GM23248 (cell line): ENCODE measurements around the gene CDC14B.

Experiments used
- EZH2 ChIP-seq: fragments of 200-600 bp; sonication (generic); IDR thresholded peaks from 2 replicates; pipeline ENCODE4 v1.6.1; 2018; ENCODE audit warnings: antibody characterized with exemption, mild to moderate bottlenecking; ENCODE audit not compliant: insufficient read depth, poor library complexity, severe bottlenecking
- EZH2phosphoT487 ChIP-seq: fragments of 200-600 bp; sonication (generic); IDR thresholded peaks from 2 replicates; pipeline ENCODE4 v1.6.1; 2018; ENCODE audit warnings: antibody characterized with exemption, moderate library complexity, mild to moderate bottlenecking, low read depth; ENCODE audit not compliant: insufficient read depth

GRCh38 chr9:96564217-96564616 is 55.4 kb downstream of the CDC14B start:
- TF ChIP-seq EZH2 (no peak), EZH2phosphoT487 (no peak)
